ENCODE measurements around the gene ATAD3B.

The ATAD3B gene

DNA sequence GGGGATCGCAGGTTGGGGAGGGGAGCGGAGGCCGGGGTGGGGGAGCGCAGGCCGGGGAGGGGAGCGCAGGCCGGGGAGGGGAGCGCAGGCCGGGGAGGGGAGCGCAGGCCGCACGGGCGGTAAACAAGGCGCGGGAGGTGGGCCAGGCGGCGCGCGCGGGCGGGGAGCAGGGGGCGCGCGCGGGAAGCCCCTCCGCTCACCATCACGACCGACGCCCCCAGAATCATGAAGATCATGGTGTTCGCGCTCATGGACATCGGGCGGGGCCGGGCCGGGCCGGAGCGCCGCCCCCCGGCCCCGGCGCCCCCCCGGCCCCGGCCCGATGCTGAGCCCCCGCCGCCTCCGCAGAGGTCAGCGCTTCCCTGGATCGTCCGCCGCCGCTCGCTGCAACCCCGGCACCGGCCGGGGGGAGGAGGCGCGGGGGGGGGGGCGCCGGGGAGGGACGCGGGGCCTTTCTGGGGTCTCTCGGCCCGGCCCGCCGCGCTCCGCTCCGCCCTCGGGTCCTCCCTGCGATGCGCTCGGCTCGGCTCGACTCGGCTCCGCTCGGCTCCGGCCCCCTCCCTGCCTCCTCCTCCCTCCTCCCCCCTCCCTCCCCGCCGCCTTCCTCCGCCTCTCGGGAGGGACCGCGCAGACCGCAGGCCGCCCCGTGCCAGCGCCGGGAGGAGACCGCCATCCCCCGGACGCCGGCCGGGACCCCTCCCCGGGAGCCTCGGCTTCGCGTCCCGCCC is 68.7 kb downstream of the ATAD3B start, which contains the start of gene TMEM240:
Gene TMEM240 (minus strand): TSS at position 535 of the 728 bp plus-strand sequence. CDS start 278 bp downstream, at position 257.
- TF ChIP-seq POLR2A (IDR thresholded peaks at IDR 0.05; ENCODE audit: low read depth, low read length) (no peak), POU2F2 (IDR thresholded peaks at IDR 0.05; ENCODE audit: low read depth, low read length) (no peak), POLR2AphosphoS5 (IDR thresholded peaks at IDR 0.05; ENCODE audit: low read depth, low read length) (no peak), PAX5 (IDR thresholded peaks at IDR 0.05; ENCODE audit: insufficient read depth, low read length, severe bottlenecking) (no peak), SPI1 (IDR thresholded peaks at IDR 0.05; ENCODE audit: low read depth, low read length) (no peak), TAF1 (IDR thresholded peaks at IDR 0.05; ENCODE audit: low read depth, low read length) (no peak)
- DNase-seq (ENCODE audit: insufficient read length, low spot score) (peak; percentile 85), FAIRE-seq (no peak)

- DNase-seq (ENCODE audit: insufficient read length, low spot score) (no peak), FAIRE-seq (no peak)
- TF ChIP-seq POLR2A (IDR thresholded peaks at IDR 0.05; ENCODE audit: low read depth, low read length) (no peak), TAF1 (IDR thresholded peaks at IDR 0.05; ENCODE audit: low read depth, low read length) (no peak), POU2F2 (IDR thresholded peaks at IDR 0.05; ENCODE audit: low read depth, low read length) (no peak), SPI1 (IDR thresholded peaks at IDR 0.05; ENCODE audit: low read depth, low read length) (no peak), POLR2AphosphoS5 (IDR thresholded peaks at IDR 0.05; ENCODE audit: low read depth, low read length) (no peak), PAX5 (IDR thresholded peaks at IDR 0.05; ENCODE audit: insufficient read depth, low read length, severe bottlenecking) (no peak)
Observed at GRCh38 chr1:1540818-1541628, 69.5 kb downstream of the ATAD3B start.

DNA sequence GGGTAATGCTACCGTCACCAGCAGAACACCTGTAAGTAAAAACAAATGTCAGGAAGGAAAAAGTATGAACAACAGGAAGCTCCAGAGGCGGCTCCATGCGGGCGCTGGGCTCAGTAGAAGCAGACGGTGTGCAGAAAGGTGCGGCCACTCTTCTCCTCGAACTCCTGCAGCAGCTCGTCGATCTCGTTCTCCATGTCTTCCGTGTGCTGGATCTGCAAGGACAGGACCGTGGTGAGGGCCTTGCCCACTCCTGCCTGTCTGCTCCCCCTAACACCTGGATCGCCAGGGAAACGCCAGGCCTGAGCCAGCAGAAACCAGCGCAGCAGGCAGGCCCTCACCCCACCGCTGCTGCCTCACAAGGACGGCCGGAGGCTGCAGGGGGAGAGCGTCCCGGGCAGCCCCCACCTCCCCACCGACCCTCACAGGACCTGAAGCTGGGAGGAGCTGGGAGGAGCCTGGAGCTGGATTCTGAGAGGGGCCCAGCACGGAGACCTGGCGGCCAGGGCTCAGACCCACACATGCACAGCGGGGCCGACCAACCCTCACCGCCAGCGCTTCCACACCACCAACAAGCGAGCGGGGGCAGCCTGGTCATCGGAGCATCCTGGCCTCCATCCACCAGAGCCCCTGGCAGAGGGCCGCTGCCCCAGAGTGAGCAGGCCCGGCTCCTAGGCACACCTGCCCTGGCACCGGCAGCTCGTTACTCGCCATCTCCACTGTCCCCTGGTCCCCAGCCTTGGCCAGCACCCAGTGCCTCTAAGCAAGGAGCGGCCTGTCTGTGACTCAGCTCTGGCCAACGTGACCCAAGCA is 70.6 kb downstream of the ATAD3B start:
- FAIRE-seq (no peak), DNase-seq (ENCODE audit: insufficient read length, low spot score) (no peak)
- no peak for TF ChIP-seq PAX5 (IDR thresholded peaks at IDR 0.05; ENCODE audit: insufficient read depth, low read length, severe bottlenecking)
- TF ChIP-seq POLR2A (IDR thresholded peaks at IDR 0.05; ENCODE audit: low read depth, low read length) = no peak
- no peak for TF ChIP-seq POLR2AphosphoS5 (IDR thresholded peaks at IDR 0.05; ENCODE audit: low read depth, low read length)
- TF ChIP-seq SPI1 (IDR thresholded peaks at IDR 0.05; ENCODE audit: low read depth, low read length) = no peak
- no peak for TF ChIP-seq POU2F2 (IDR thresholded peaks at IDR 0.05; ENCODE audit: low read depth, low read length)
- no peak for TF ChIP-seq TAF1 (IDR thresholded peaks at IDR 0.05; ENCODE audit: low read depth, low read length)

DNA sequence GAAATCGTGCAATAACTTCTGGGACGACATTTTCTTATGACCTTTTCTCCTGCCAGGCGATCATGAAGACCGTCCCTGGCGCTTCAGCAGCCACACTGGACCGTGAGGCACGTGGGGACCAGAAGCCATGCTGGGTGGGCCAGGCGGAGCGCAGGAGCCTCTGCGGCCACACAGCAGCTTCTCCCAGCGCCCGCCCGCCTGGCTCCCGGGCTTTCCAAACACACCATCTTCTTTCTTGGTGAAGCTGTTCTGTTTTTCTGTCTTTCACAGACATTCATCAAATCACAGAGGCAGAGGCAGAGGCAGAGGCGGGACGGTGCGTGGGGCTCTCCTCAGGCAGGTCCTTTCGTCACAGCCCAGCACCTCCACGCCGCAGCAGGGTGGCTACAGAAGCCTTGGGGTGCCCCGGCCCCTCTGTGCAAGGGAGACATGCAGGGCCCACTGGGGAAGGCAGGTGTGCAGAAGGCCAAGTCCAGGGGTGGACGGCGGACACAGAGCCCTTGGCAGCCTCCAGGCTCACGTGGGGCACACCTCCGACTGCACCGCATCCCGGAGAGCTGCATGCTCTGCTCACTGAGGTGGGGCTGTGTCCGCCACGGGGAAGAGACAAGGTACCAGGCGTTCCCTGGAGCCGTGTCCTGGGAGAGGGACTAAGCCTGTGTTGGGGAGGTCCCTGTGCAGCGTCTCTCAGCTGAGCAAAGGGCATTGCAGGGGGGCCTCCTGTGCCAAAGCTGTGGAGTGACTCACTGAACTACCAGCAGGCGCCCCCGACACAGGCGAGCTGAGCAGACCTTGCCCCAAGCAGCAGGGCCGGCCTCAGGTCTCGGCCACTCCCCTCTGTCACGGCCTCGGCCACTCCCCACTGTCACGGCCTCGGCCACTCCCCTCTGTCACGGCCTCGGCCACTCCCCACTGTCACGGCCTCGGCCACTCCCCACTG is 71.5 kb downstream of the ATAD3B start:
- peak; percentile 5 for FAIRE-seq
- DNase-seq (ENCODE audit: insufficient read length, low spot score) = no peak

DNA sequence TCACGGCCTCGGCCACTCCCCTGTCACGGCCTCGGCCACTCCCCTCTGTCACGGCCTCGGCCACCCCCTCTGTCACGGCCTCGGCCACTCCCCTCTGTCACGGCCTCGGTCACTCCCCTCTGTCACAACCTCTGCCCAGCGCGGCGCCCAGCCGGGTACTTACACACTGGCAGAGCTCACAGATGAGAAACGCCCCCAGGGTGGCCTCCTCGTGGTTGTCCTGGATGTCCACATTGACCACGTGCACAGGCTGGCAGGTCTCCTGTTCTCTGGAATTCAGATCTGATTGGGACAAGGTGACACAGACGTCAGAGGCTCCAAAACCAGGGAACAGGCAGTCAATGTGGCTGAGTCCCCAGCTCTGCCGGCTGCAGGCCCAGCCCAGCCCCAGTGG is 72.1 kb downstream of the ATAD3B start:
- FAIRE-seq (no peak), DNase-seq (ENCODE audit: insufficient read length, low spot score) (no peak)
- no peak for TF ChIP-seq SPI1 (IDR thresholded peaks at IDR 0.05; ENCODE audit: low read depth, low read length)
- no peak for TF ChIP-seq POLR2A (IDR thresholded peaks at IDR 0.05; ENCODE audit: low read depth, low read length)
- no peak for TF ChIP-seq PAX5 (IDR thresholded peaks at IDR 0.05; ENCODE audit: insufficient read depth, low read length, severe bottlenecking)
- no peak for TF ChIP-seq POU2F2 (IDR thresholded peaks at IDR 0.05; ENCODE audit: low read depth, low read length)
- TF ChIP-seq TAF1 (IDR thresholded peaks at IDR 0.05; ENCODE audit: low read depth, low read length) = no peak
- no peak for TF ChIP-seq POLR2AphosphoS5 (IDR thresholded peaks at IDR 0.05; ENCODE audit: low read depth, low read length)

More for the DNA sequence above, 71.5 kb downstream of the ATAD3B start:
- no peak for TF ChIP-seq TAF1 (IDR thresholded peaks at IDR 0.05; ENCODE audit: low read depth, low read length)
- TF ChIP-seq SPI1 (IDR thresholded peaks at IDR 0.05; ENCODE audit: low read depth, low read length) = no peak

- DNase-seq (ENCODE audit: insufficient read length, low spot score) (no peak), FAIRE-seq (no peak)
- no peak for TF ChIP-seq POU2F2 (IDR thresholded peaks at IDR 0.05; ENCODE audit: low read depth, low read length)
- TF ChIP-seq POLR2AphosphoS5 (IDR thresholded peaks at IDR 0.05; ENCODE audit: low read depth, low read length) = no peak
- no peak for TF ChIP-seq POLR2A (IDR thresholded peaks at IDR 0.05; ENCODE audit: low read depth, low read length)
- no peak for TF ChIP-seq TAF1 (IDR thresholded peaks at IDR 0.05; ENCODE audit: low read depth, low read length)
Observed at GRCh38 chr1:1544544-1544943, 73.0 kb downstream of the ATAD3B start.
